ENCODE results near the gene PDCD4.

PDCD4 gene

DNA sequence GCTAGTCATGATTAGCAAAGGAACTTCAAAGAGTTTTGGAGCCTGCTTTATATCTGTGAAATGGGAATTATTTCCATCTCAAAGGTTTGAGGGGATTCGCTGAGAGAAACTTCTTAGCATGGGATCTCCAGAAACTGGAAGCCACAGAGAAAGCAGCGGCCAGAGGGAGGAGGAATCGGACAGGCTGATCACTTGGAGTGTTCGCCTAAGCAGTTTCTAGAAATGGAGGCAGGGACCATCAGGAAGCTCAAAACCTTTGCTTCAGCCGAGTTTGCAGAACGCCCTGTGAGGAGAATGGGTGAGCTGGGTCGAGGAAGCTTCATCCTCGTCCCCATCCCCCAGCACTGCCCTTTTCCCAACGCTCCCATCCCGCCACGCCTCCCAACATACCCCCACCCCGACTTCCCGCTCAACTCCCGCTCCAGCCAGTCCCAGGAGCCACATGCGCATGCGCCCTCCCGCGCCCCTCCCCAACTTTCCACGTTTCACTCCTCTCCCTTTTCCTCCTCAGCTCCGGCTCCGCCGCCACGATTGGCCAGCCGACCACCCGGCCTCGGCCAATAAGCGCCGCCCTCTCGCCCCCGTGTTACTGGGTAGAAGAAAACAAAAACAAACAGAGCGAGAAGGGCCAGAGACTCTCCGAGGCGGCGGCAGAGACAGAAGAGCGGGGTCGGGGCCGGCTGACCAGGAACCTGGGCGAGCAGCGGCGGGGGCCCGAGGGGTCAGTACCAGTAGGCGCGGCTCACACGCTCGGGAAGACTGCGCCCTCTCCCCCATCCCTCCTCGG is at the start of gene PDCD4:
Gene PDCD4 (plus strand): TSS at position 631 of the 787 bp plus-strand sequence. CDS start 4,100 bp downstream, outside the sequence.
- DNase-seq: peak; percentile 95

DNA sequence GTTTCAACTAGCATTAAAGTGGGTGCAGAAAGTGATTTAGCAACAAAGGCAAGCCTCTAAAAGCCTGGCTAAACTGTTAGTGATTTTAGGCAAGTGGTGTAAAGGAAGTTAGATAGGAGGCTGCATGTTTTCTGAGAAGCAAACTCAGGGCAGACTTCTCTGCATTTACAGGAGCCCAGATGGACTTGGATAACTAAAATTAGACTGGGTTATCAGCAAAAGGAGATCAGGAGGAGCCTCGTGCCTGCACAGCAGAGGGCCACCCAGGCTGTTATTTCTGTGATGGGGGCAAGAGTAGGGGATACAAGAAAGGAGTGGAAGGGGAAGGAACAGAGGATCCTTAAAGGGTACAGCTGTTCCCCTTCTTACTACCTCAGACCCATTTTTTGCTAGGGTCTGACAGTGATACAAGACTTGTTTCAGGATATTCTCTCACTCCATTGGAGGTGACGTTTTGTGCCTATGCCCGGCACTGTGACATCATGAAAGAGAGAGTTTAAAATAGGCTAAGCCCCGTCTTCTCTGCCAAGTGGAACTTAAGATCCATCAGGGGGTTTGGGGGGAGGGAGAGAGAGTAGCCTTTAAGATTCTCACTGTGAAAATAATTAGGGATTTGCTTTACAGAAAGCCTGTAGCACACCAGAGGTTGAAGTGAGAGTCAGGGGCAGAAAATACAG is 49.6 kb upstream of the PDCD4 start:
- no peak for DNase-seq

DNA sequence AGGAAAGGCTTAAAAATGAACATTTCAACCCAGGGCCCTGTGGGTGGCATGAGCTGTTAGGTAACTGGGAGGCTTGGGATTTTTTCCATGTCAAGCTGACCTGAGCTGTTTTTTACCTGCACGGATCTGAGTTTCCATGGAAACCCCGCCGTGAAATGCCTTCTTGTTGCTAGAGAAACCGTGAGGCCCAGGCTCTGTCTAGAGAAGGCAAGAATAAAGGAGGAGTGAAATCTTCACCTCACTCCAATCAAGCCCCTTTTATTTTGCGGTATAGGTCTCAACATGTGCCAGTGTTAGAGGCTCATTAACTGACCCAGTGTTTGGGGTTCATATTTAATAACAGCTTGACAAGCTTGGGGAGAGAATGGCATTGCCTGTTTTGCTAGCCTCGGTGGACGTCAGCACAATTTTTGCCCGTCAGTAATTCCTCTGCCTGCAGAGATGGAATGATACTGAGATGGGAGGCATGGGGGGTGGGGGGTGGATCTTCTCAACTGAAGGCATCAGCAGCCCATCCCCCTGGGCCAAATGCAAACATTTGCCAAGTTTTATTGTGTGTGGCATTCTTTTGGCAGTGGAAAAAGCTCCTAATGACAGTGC is 48.9 kb upstream of the PDCD4 start:
- DNase-seq: no peak

DNA sequence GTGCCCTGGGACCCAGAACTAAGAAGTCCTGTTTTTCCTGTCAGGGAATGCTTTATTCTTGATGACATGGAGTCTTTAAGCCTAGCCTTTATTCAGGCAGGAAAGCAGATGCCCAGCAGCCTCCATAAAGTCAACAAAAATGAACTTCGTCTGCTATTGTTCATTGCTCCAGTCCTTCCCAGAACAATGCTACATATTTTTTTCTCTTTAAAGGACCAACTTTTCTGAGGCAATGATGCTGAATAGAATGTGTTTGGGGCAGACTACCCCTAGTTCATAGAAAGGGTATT is 47.6 kb upstream of the PDCD4 start:
- no peak for DNase-seq

DNA sequence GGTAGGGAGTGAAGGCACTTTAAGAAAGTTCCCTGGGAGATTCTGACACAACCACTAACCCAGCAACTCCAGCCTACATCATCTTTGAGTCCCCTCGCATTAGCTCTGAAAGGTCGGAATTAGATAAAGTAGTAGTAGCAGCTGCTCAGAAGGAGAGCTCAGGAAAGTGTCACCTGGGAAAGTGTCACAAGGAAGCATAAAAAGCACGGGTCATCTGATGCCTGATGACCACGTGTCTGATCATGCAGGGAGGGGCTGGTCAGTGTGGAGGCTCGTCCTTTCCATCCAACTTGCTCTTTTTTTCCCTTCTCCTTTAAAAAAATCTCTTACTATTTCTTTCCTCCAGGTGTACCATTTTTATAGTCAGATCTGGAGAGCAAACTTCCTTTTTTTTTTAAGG is 47.1 kb upstream of the PDCD4 start:
- no peak for DNase-seq

DNA sequence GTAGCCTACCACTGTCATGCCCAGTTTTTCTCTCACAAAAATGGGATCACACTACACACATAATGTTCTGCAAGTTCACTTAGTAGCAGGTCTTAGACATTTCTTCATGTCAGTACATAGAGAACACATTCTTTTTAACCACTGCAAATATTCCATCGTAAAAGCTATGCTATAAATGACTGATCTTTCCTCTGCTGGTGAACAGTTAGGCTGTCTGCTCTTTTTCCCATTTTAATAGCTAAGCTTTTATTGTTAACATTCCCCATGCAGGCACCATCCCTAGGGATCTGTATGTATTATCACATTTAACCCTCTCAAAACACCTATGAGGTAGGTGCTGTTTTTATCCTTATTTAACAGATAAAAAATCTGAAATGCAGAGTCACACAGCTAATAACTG is 46.2 kb upstream of the PDCD4 start:
- no peak for DNase-seq

DNA sequence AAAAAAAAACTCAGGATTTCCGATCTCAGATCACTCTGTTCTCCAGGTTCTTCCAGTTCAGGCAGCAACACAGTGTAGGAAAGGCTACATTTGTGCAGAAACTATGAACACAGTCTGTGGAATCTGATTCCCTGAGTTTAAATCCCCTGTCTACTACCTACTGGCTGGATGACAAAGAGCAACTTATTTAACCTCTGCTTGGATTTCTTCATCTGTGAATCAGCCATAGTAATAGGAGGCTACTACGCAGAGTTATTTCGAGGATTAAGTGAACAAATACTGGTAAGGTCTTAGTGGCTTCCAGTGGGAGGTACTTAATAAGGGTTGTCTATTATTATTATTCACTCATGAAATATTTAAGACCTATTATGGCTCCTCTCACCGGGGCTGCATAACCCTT is 44.3 kb upstream of the PDCD4 start:
- no peak for DNase-seq

DNA sequence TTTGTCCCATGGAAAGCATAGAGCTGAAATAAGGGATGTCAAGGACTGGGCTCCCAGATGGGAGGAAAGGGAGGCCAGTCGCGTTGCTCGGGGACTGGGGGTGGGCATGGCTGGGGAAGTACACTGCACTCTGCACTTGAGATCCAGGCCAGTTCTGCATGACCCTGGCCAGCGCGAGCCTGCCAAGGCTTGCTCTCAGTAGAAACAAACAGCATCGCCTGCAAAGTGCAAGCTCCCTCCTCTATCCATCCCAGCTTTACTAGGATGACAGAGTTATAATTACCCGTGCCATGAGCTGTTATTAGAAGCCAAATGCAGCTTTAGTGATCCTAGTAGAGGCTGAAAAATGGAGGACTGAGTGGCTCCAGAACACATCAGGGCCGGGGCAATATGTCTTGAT is 43.9 kb upstream of the PDCD4 start:
- DNase-seq: no peak

DNA sequence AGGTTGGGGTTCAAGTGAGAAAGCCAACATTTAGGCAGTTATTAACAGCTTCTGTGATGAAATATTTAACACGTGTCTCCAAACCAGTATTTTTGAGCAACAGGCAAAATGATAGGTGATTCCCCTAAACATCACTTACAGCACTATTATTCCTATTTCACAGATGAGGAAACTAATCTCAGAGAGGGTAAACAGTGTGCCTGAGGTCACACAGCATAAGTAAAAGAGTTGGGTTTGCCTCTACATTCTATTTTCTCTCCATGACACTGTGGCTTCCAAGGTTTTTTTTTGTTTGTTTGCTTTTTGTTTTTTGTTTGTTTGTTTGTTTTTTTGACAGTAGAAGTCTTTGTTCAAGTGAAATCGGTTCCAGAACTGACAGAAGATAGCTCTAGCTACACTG is 43.2 kb upstream of the PDCD4 start:
- no peak for DNase-seq

DNA sequence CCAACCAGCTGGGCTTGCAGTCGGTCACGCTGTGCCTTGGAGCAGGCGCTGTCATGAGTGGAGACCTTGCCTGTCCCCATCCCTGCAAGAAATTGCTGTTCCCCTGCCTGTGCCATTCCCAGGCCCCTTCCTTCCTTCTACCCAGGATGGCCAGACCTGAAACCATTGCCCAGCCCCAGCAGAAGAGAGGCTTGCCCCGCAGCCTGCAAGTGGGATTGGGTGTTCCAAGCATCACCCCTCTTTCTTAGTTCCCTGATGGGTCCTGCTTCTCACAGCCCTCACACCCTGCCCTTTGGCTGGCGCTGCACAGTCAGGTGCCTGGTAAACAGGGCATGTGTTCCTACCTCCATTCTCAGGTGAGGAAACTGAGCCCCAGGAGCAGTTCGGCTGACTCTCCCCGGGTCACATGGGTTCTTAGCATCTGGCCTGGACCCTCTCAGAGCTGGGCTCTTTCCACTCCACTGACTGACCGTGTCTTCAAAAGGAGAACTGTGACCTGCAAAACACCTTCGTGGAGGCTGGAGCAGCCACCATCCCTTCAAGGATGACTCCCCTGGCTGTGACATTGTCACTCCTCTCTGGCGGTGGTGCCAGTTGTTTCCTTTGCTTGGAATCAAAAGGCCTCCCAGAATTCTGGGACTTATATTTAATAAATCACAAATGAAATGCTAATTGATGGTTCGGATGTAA is 41.9 kb upstream of the PDCD4 start:
- no peak for DNase-seq

DNA sequence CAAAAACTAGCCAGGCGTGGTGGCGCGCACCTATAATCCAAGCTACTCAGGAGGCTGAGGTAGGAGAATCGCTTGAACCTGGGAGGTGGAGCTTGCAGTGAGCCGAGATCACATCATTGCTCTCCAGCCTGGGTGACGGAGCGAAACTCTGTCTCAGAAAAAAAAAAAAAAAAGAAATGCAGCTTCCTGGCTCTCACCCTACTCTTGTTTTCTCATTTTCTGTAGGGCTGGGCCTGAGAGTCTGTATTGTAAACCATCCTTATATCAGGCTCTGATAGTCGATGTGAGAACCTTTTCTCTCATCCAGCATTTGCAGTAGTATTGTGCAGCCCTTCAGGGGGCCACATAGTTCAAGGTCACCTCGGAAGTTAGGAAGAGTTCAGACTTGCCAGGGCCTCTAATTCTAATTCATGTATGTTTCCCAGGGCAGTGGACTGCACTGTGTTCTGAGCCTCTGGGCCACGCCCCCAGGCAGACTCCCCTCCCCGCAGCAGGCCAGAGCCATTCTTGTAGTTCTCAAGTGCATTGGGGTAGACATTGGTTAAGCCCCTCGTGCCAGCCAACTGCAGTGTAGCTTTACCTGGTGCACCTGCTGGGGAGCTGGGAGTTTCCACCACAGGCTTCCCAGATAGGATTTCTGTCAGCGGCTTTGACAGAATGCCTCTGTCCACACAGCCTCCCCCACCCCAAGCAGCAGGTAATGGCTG is 38.3 kb upstream of the PDCD4 start:
- DNase-seq: no peak

DNA sequence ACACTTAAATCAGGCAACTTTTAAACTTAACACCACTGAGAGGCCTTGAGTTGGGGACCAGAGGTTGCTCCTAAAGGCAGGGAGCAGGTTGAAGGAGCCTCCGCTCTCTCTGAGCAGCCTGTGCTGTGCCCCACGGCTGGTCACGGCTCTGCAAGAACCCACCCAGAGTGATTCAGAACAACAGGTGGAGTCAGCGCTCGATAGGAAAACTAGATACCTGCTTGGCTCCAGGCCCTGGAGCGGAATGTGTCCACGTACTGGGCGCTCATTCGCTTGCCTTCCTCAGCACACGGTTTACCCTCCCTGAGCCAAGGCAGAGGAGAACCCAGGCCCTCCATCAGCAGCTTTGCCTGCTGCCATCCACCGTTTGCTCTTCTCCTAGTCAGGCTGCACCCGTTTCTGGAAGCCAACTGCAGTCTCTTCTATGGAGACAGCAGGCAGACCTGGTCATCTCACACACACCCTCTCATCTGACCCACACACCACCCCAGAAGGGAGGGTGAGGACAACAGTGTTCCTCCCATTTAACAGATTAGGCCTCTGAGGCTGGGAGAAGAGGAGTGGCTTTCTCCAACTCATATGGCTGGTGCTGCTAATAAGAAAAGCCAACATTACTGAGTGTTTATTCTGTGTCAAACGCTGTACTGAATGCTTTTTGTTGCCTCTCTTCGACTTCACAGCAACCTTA is 37.6 kb upstream of the PDCD4 start:
- DNase-seq: no peak

DNA sequence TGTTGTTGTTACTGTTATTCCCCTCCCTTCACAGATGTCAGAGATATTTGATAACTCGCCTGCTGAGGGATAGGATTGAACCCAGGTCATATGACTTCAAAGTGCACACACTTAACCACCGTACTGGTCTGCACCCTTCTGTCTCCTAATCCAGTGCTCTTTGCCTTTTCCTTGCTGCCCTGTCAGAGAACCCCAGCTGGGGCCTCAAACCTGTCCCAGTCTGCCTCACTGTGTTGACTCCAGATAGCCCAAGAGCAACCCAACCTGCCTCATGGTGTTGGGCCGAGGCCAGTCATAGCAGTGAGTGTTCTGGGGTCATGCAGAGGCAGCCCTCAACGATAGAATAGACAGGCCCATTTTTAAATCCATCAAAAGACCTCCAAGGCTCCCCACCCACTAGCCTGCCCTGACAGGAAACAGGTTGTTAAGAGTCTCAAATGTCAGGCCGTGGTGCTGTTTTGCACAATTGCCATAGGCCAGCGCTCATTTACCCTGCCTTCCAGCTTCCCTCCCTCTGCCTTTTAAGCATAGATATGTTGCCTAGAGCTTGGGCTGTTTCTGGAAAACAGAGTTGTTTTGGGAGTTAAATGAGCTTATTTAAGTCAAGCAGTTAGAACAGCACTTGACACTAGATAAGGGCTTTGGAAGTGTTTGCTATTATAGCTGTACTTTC is 37.0 kb upstream of the PDCD4 start:
- DNase-seq: no peak

DNA sequence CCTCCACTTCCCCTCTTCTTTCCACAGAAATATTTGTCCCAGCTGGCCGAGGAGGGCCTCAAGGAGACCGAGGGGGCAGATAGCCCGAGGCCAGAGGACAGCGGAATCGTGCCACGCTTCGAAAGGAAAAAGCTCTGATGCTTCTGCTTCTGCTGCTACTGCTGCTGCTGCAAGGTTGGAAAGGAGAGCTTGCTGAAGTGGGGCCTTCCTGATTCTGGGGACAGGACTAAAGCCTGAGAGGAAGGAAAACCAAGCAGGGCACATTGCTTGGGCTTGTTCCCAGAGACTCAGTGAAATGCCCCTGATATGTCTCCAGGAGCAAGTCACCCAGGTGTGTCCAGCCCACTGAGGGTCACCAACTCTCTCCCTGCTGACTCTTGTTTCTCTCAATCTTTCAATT is 35.9 kb upstream of the PDCD4 start:
- DNase-seq: no peak

DNA sequence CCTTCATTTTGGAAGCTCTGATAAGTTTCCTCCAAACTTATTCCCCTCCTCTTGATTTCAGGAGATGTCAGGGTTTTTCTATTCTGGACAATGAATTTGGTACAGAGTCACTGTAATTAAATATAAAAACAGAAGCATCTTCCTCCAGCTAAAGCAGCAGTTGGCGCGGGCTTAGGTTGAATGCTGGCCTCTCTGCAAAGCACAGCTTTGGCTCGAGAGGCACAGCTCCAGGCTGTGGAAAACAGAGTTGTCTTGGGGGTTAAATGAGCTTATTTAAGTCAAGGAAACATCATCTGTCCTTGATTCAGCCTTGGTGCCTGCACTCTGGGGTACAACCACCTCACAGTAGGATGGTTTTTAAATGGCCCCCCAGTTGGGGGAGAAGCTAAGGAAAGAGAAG is 35.0 kb upstream of the PDCD4 start:
- DNase-seq: no peak

DNA sequence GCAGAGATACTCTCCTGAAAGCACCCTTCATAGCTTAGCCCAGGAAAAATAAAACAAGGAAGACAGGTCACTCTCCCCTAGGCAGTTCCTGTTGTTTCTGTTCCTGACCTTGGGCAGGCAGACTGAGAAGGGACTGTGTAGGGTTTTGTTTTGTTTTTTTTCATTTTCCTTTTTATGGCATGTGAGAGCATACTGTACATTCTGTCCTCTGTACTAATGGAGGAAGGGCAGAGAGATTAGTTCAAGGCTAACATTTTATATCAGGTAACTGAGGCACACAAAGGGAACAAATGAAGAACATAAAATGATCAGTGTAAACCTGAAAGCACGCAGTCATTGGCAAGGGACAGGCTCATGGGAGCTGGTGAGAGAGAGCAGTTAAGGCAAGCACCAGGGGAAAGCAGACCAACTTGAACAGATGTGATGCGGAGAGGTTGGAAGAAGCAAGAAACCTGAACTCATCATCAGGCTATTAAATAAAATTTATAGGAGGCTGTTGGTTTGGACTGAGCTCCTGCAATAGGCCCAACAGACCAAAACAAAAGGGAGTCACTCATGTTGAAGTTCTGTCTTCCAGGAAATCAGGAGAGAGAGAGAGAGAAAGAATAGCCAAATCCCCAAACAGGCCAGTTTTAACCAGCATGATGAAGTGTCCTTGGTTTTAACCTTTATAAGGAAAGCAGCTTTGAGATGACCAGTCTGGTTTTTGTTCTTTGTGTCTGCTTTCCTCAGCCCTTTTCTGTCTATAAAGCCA is 34.1 kb upstream of the PDCD4 start:
- no peak for DNase-seq

DNA sequence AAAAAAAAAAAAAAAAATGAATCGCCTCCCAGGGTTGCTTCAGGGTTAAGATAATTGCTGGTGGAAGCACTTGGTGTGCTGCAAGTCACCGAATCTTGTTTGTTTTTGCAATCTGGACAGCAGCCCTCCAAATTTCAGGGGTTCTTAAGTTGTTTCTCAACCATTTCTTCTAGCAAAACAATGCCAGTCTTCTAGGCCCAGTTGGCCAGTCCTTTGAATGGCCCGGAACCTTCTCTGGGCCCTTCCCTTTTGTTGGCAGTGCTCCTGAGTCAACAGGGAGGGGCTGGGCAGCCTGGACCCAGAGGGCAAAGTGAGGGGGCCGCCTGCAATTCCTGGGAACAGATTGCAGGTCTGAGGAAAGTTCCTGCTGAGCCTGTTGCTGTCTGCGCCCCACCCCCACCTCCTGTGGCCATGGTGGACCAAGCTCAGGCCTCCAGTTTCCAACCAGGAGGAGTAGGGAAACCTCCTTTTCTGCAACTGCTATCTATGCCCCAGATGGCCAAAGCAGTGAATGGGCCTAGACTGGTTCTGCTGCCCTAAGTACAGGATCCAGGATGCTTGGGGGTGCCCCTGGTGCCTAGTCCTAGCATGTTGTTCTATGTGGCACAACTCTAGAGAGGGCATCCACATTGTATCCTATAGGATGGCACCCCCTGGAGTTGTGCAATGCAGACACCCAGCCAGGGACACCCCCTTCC is 31.4 kb upstream of the PDCD4 start:
- DNase-seq: no peak

DNA sequence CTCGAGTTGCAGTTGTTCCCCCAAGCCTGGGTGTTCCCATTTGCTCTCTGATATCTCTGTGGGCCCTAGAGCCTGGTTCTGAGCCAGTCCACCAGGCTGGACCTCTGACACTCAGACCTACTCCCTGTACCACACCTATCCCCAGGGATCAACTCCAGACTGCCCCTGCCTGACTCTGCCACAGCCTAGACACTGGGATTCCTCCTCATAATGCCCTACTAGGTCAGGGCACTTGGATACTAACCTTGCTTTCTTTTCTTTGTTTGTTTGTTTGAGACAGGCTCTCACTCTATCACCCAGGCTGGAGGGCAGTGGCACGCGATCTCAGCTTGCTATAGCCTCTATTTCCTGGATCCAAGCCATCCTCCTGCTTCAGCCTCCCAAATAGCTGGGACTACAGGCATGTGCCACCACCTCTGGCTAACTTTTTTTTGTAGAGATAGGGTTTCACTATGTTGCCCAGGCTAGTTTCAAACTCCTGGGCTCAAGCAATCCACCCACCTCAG is 30.8 kb upstream of the PDCD4 start:
- DNase-seq: no peak

DNA sequence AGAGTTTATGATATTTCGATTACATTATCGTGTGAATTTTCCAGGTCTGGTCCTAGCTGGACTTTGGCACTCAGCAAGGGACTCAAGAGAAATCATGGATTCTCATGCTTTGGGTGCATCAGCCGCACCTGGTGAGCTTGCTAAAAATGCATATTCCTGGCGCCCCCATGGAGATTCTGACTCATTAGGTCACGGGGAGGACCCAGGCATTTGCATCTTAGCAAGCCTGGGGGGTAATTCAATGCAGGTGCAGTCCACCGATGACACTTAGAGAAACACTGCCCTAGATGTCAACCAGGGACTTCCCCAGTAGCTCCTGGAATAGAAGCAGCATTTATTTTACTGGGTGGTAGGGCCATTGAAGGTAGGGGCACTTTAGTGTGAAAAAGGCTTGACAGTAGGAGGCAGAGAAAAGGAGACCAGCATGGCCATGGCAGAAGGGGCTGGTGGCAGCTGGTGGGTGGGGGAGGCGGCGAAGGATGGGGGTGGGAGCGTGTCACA is 29.9 kb upstream of the PDCD4 start:
- DNase-seq: no peak

DNA sequence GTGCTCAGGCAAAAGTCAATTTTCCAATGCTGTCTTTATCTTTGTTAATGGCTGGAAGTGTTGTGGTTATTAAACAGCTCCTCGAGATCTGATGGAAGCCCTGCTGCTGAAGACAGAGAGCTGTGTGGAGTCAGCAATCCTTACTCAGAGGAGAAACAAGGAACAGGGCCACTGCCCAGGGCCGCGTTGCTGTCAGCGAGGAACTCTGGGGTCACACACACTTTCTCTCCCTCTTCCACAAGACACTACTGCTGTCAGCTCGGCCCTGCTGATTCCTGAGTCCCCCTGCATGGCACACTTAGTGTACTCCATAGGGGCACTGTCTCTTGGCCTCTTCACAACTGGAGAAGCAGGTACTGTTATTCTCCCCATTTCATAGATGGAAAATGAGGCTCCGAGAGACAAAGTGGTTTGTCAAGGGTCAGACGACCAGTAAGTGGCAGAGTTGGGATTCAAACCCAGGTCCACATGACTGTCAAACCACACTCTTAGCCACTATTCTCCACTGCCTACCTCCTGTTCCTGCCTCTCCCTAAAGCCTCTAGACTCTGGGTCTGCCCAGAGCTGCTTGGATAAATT is 29.3 kb upstream of the PDCD4 start:
- no peak for DNase-seq

Data from stimulated activated naive CD4-positive, alpha-beta T cell treated with Interleukin-2 at 50 U/mL for 16 hours (primary cell).